ENCODE data around the gene PCBP1.
"Not testable (repeated sequence)": the region's sequence is repeated elsewhere in the genome, so short reads cannot be mapped to it uniquely, and the experiment has no call there.

The PCBP1 gene

GRCh38 chr2:70081221-70081620 is 6.1 kb upstream of the PCBP1 start:
- no peak for DNase-seq (ENCODE audit: low spot score)

DNA sequence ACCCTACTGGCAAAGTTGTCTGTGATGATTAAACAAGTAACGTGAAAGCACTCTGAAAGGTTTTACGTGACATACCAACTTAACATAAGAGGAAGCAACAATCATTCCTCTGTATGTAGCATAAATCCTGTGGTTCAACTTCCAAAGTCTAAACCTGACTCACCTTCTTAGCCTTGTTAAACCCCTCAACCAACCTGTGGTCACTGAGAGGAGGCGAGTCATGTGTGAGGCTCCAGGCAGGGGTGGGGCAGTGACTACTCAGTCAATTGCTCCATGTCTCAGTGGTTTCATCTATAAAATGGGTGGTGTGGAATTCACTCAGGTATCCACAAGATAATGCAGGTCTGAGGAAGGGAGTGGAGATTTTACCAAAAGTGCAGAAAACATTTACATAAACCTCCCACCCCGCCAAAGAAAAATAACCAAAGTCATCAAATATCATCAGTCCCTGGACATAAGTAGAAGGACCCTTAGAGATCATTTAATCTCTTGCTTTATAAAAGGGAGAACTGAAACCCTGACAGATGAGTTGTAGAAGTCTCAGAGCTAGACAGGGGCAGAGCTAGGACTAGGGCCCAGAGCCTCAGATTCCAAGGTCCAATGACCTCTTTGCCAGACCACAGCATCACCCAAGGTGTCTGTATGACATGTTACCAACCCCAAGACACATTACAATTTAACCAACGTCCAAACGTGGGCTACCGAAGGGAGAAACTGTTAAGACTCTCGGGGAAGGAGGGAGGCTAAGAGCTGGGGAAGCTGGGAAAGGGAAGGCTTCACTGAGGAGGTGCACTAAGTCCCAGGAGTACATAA is 3.7 kb upstream of the PCBP1 start:
- no peak for DNase-seq (ENCODE audit: low spot score)

GRCh38 chr2:70084973-70085710 is 2.1 kb upstream of the PCBP1 start:
- DNase-seq (ENCODE audit: low spot score) = no peak

GRCh38 chr2:70085711-70086277 is 1.5 kb upstream of the PCBP1 start:
- DNase-seq (ENCODE audit: low spot score) = no peak

- peak; percentile 55 for DNase-seq (ENCODE audit: low spot score)
Observed at GRCh38 chr2:70086278-70086837, 919 bp upstream of the PCBP1 start.

DNA sequence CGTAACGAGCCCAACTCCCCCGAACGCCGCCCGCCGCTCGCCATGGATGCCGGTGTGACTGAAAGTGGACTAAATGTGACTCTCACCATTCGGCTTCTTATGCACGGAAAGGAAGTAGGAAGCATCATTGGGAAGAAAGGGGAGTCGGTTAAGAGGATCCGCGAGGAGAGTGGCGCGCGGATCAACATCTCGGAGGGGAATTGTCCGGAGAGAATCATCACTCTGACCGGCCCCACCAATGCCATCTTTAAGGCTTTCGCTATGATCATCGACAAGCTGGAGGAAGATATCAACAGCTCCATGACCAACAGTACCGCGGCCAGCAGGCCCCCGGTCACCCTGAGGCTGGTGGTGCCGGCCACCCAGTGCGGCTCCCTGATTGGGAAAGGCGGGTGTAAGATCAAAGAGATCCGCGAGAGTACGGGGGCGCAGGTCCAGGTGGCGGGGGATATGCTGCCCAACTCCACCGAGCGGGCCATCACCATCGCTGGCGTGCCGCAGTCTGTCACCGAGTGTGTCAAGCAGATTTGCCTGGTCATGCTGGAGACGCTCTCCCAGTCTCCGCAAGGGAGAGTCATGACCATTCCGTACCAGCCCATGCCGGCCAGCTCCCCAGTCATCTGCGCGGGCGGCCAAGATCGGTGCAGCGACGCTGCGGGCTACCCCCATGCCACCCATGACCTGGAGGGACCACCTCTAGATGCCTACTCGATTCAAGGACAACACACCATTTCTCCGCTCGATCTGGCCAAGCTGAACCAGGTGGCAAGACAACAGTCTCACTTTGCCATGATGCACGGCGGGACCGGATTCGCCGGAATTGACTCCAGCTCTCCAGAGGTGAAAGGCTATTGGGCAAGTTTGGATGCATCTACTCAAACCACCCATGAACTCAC is 673 bp downstream of the PCBP1 start:
- DNase-seq (ENCODE audit: low spot score) = peak; percentile 37

GRCh38 chr2:70088598-70089219 is 1.4 kb downstream of the PCBP1 start:
- no peak for DNase-seq (ENCODE audit: low spot score)

DNA sequence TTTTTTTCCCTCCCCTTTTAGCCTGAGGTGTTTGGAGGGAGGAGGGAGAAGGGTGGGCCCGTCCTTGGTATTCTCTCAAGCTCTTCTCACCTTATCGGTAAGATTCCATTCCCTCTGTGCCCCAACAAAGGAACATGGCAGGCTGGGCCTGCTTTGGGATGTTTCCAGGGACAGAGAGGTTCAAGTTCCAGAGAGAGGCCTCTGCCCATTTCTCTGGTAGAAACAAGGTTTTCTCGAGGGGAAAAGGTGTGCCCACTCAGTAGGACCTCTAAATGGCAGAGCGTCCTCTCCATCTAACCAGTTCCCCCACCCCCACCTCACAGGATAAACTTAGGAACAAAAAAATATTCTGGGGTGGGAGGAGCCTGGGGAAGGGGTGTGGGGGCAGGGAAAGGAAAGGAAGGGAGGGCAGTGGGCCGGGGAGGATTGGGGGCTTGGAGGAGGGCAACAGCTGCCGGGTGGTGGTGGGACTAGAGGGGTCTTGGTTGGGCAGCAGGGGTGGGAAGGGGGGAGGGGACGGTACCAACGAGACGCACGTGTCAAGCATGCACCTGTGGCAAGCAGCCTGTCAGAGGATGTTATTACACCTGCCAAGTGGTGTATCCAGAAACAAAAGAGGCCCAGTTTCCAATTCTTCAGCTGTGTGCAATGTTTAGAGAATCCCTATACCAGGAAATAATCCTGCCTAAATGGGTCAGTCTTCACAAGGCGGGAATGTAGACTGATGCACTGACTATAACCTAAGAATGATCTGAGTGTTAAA is 2.1 kb downstream of the PCBP1 start:
- DNase-seq (ENCODE audit: low spot score) = no peak

DNA sequence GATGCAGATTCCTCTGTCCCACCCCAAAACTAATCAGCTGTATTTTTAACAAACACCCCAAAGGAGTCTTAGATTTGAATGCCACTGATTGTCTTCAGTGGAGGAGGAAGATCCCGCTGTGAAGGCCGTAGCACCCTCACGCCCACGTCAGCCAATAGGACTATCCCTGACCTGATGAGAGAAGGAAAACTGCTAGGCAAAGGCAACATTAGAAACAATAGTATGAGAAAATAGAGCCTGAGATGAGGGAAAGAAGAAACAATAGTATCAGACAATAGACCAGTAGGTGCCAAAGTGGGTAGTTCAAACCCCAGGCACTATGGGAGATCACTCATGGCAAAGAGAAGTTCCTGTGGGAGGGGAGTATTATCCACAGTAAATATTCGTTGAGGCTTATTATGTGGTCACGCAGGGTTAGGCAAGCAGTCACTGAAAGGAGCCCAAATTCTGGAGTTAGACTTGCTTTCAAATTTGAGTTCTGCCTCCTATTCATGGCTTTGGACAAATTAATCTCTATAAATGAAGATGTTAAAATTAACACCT is 2.8 kb downstream of the PCBP1 start:
- DNase-seq (ENCODE audit: low spot score) = no peak

GRCh38 chr2:70090706-70091334 is 3.5 kb downstream of the PCBP1 start:
- DNase-seq (ENCODE audit: low spot score) = no peak

GRCh38 chr2:70091364-70091763 is 4.1 kb downstream of the PCBP1 start:
- DNase-seq (ENCODE audit: low spot score) = no peak

- no peak for DNase-seq (ENCODE audit: low spot score)
Observed at GRCh38 chr2:70091816-70092215, 4.5 kb downstream of the PCBP1 start.

DNA sequence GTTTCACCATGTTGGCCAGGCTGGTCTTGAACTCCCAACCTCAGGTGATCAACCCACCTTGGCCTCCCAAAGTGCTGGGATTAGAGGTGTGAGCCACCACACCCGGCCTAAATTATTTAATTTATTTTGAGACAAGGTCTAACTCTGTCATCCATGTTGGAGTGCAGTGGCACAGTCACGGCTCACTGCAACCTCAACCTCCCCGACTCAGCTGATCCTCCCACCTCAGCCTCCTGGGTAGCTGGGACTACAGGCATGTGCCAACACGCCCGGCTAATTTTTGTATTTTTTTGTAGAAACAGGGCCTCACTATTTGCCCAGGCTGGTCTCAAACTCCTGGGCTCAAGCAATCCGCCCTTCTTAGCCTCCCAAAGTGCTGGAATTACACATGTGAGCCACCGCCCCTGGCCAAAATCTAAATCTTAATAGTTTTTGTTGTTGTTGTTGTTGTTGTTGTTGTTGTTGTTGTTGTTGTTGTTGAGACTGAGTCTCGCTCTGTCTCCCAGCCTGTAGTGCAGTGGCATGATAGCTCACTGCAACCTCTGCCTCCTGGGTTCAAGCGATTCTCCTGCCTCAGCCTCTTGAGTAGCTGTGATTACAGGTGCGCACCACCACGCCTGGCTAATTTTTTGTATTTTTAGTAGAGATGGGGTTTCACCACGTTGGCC is 5.4 kb downstream of the PCBP1 start:
- DNase-seq (ENCODE audit: low spot score) = not testable (repeated sequence)

DNA sequence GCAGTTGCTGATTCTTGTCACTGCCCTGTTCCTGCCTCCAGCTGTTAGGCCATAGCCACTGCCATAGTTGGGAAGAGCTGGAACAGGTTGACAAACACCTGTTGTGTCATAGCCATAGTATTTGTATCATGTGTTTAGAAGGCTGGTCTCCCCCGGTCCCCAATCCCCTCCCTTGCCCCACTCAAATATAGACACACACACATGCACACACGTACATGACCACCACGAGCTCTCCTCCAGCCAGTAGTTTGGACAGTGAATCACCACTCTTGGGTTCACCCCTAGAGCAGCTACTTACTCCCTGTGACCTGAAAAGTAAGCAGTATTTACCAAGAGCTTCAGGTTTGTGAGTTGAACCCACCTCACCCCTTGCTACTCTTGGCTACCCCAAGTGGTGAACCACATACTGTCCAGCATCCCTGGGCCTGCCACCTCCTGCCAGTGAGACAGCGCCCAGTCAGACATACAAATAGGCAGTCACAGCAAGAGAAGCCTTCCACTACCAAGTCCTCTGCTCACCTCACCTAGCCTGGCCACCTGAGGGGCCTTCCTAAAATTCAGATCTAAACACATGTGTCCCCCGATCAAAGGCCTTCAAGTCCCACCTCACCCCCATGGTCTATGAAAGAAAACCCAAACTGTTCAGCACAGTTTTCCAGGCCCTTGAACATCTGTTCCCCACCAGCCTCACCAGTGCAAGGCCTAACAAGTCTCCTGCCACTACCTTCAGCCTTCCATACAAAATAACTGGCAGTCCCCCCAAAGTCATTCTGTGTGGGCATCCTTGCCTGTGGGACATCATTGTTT is 7.1 kb downstream of the PCBP1 start:
- DNase-seq (ENCODE audit: low spot score) = no peak

GRCh38 chr2:70094978-70095719 is 7.9 kb downstream of the PCBP1 start:
- peak; percentile 71 for DNase-seq (ENCODE audit: low spot score)

DNA sequence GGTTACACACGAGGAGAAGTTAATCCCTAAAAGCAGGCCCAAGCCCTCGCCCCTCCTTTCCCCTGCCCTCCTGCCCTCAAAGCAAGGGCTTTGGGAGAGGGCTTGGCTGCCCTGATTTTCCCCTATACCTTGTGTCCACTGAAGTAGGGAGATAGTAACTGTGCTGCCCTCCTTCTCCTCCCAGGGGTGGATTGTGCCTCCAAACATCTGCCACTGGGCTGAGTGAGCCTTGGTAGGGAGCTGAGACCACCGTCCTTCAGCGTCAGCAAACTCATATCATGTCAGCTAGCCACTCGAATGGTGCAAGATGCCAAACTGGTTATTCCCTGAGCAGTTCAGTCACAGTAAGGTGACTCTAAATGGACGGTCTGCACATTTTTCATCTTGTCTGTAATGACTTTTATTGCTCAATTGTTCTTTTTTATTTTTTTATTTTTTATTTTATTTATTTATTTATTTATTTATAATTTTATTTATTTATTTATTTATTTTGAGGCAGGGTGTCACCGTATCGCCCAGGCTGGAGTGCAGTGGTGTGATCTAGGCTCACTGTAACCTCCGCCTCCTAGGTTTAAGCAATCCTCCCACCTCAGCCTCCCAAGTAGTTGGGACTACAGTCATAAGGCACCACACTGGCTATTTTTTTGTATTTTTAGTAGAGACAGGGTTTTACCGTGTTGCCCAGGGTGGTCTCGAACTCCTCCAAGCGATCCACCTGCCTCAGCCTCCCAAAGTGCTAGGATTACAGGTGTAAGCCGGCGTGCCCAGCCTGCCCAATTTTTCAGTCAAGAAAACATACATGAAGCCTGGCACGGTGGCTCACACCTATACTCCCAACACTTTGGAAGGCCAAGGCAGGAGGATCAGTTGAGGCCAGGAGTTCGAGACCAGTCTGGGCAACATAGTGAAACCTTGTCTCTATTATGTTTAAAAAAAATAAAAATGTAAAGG is 8.7 kb downstream of the PCBP1 start:
- DNase-seq (ENCODE audit: low spot score) = no peak
